NCI-H2171 treated with DMSO at 0.1 percent for 48 hours (cell line): Measurements from ENCODE around the gene SEC24A.
A peak's percentile ranks its signal among the peaks of the same experiment; 100 is the strongest.
"Not testable (repeated sequence)": the region's sequence is repeated elsewhere in the genome, so short reads cannot be mapped to it uniquely, and the experiment has no call there.

Experiments used
- DNase-seq: peaks from one replicate; lab custom pipeline; 2025; lab: John Stamatoyannopoulos, UW

Gene SEC24A

GRCh38 chr5:134749415-134749814, 100.8 kb downstream of the SEC24A start:
- no peak for DNase-seq

- no peak for DNase-seq
These were observed 109.6 kb downstream of the SEC24A start for GRCh38 chr5:134758176-134758503.

GRCh38 chr5:134758504-134759341, 110.1 kb downstream of the SEC24A start, which contains the start of gene DDX46:
Gene DDX46, plus strand, starts transcription at chr5:134758779. Its CDS starts 160 bp downstream, at chr5:134758939.
- peak; percentile 83 for DNase-seq

- DNase-seq = not testable (repeated sequence)
These were observed 119.1 kb downstream of the SEC24A start for GRCh38 chr5:134767528-134768291.

- DNase-seq = no peak
These were observed 120.6 kb downstream of the SEC24A start for GRCh38 chr5:134769206-134769605.

GRCh38 chr5:134772461-134773125, 124.0 kb downstream of the SEC24A start:
- DNase-seq = no peak

- DNase-seq = no peak
These were observed 128.8 kb downstream of the SEC24A start for GRCh38 chr5:134777366-134777765.
